B cell (primary cell): ENCODE data around the gene GNA14. TPM values are rescaled to one million over a fixed set of nuclear protein-coding genes. Genes with fewer than 3 reads are reported as not detected.

Source experiments
- ATAC-seq: fragments of 200-7000 bp; cut with Tn5 transposase; one replicate; pipeline ENCODE4 v1.10.0; 2021; ENCODE audit warnings: low read depth, mild to moderate bottlenecking, moderate number of reproducible peaks, moderate library complexity
- CTCF ChIA-PET: fragments of 350-600 bp; sonication (Branson Sonifier 250); formaldehyde crosslinking; loops from one replicate; lab custom pipeline; 2021; ENCODE audit warnings: antibody characterized with exemption, inconsistent platforms; lab: Charles Lee
- POLR2A ChIA-PET: fragments of 350-600 bp; sonication (Branson Sonifier 250); formaldehyde crosslinking; loops from one replicate; lab custom pipeline; 2021; ENCODE audit warnings: antibody characterized with exemption; lab: Charles Lee
- DNase-seq: peaks from one replicate; pipeline ENCODE4 v3.0.0; 2013
- H2AFZ ChIP-seq: 2 replicates; pipeline ENCODE4 v1.6.1; 2012; ENCODE audit warnings: mild to moderate bottlenecking, low read depth, low read length; ENCODE audit not compliant: insufficient read depth, poor library complexity, severe bottlenecking
- H3K27ac ChIP-seq, 2 donors: 1 replicate in 1 of 2; 2 replicates in 1 of 2; pipeline ENCODE4 v1.5.1; 2012 to 2013; ENCODE audit warnings: low read length in 2 of 2, mild to moderate bottlenecking in 2 of 2, moderate library complexity in 1 of 2
- H3K27me3 ChIP-seq, 4 experiments: fragments of 200-600 bp in 1 of 4; sonication (generic) in 1 of 4; replicated peaks in 1 of 4; 1 replicate in 2 of 4; 2 replicates in 2 of 4; pipeline versions ENCODE4 v1.6.1 to v1.7.0; 2013 to 2016; ENCODE audit warnings: low read length in 3 of 4, mild to moderate bottlenecking in 2 of 4, mixed read lengths in 1 of 4, moderate library complexity in 1 of 4; ENCODE audit not compliant: insufficient read depth in 4 of 4, control insufficient read depth in 3 of 4; ENCODE audit errors: control extremely low read depth in 1 of 4
- H3K36me3 ChIP-seq, 2 experiments: replicated peaks in 1 of 2; 1 replicate in 1 of 2; 2 replicates in 1 of 2; pipeline versions ENCODE4 v1.6.1 to v1.7.1; 2013; ENCODE audit warnings: low read length in 1 of 2; ENCODE audit not compliant: insufficient read depth in 2 of 2, control insufficient read depth in 1 of 2; ENCODE audit errors: control extremely low read depth in 1 of 2, extremely low read depth in 1 of 2
- H3K4me1 ChIP-seq, 2 donors: fragments of 200-600 bp in 1 of 2; sonication (generic) in 1 of 2; 1 replicate in 1 of 2; 2 replicates in 1 of 2; pipeline versions ENCODE4 v1.5.1 to v1.6.1; 2013 to 2017; ENCODE audit warnings: low read length in 2 of 2; ENCODE audit not compliant: control insufficient read depth in 2 of 2, insufficient read depth in 2 of 2
- H3K4me2 ChIP-seq: replicated peaks from 2 replicates; pipeline ENCODE3; 2012; ENCODE audit warnings: mild to moderate bottlenecking, low read depth, low read length; ENCODE audit not compliant: poor library complexity, severe bottlenecking
- H3K4me3 ChIP-seq, 5 experiments: fragments of 200-600 bp in 1 of 5; sonication (generic) in 1 of 5; 1 replicate in 3 of 5; 2 replicates in 2 of 5; pipeline versions ENCODE4 v1.5.1 to v1.7.0; 2011 to 2016; ENCODE audit warnings: low read length in 4 of 5, mild to moderate bottlenecking in 4 of 5, low read depth in 2 of 5, control low read depth in 1 of 5, moderate library complexity in 1 of 5; ENCODE audit not compliant: insufficient read depth in 1 of 5; ENCODE audit errors: control extremely low read depth in 1 of 5, extremely low read depth in 1 of 5
- H3K79me2 ChIP-seq: fragments of 200-600 bp; sonication (generic); one replicate; pipeline ENCODE4 v1.6.0; 2016; ENCODE audit warnings: low read length; ENCODE audit not compliant: control insufficient read depth, insufficient read depth
- H3K9ac ChIP-seq: fragments of 200-600 bp; sonication (generic); 2 replicates; pipeline ENCODE4 v1.6.1; 2017; ENCODE audit warnings: mild to moderate bottlenecking, low read length, moderate library complexity
- H3K9me3 ChIP-seq, 3 donors: one replicate each; pipeline versions ENCODE4 v1.6.1 to v1.7.1; 2013; ENCODE audit warnings: low read length in 2 of 3; ENCODE audit not compliant: control insufficient read depth in 2 of 3, insufficient read depth in 1 of 3; ENCODE audit errors: control extremely low read depth in 1 of 3
- H4K20me1 ChIP-seq: 2 replicates; pipeline ENCODE4 v1.6.0; 2012; ENCODE audit warnings: mild to moderate bottlenecking, low read length; ENCODE audit not compliant: insufficient read depth, control insufficient read depth, poor library complexity, severe bottlenecking
- H3K27ac Mint-ChIP-seq: one replicate; pipeline ENCODE4 v1.8.0; 2021; ENCODE audit warnings: mixed read lengths
- H3K27me3 Mint-ChIP-seq: one replicate; pipeline ENCODE4 v1.8.0; 2021; ENCODE audit warnings: mixed read lengths
- H3K4me1 Mint-ChIP-seq: one replicate; pipeline ENCODE4 v1.8.0; 2021; ENCODE audit warnings: mixed read lengths
- H3K4me3 Mint-ChIP-seq: one replicate; pipeline ENCODE4 v1.8.0; 2021; ENCODE audit warnings: mixed read lengths
- H3K9me3 Mint-ChIP-seq: one replicate; pipeline ENCODE4 v1.8.0; 2022; ENCODE audit warnings: mixed read lengths; ENCODE audit not compliant: insufficient read depth
- EZH2 ChIP-seq: IDR thresholded peaks from 2 replicates; pipeline ENCODE4 v1.6.1; 2012; ENCODE audit warnings: borderline replicate concordance, low read depth, mild to moderate bottlenecking, moderate library complexity, low read length; ENCODE audit not compliant: insufficient read depth, poor library complexity, severe bottlenecking
- WGBS: methylation state at CpG from one replicate; pipeline ENCODE4 v1.1.5; 2013; ENCODE audit warnings: missing lambda C conversion rate; ENCODE audit not compliant: insufficient coverage; 5-methylcytosine and 5-hydroxymethylcytosine counted together
- intact Hi-C: fragments of 100-400 bp; cut with micrococcal nuclease; formaldehyde crosslinking; loops from one replicate; pipeline ENCODE4 v1.10.0; 2022
- polyA plus RNA-seq: library from polyadenylated mRNA; depleted of rRNA; stranded (reverse); fragments of >200 nt; gene quantifications from 2 replicates; pipeline ENCODE4 v1.2.3, GENCODE V29; 2012
- total RNA-seq, 2 donors: library from RNA; stranded (reverse); fragments of 120-200 nt in 1 of 2; gene quantifications; 1 replicate in 1 of 2; 2 replicates in 1 of 2; pipeline versions ENCODE4 v1.2.3 to v1.2.4, GENCODE V29; 2013 to 2022
- TF ChIP-seq, protein P1 (sequence below): fragments of 200-600 bp; IDR thresholded peaks from one replicate; pipeline ENCODE4 v1.8.0; 2022; ENCODE audit warnings: antibody characterized with exemption, mild to moderate bottlenecking

GNA14 gene
- total and polyA plus RNA-seq, 2 donors (not counting 1 experiment from before 2014, with no cell fraction given), result not detected

- Mint-ChIP-seq H3K4me3 (no peak overlapping the region), H3K27me3 (peaks cover 17% of the 10 kb centered on the region), H3K4me1 (no peaks in the 10 kb centered on the region), H3K27ac (no peak overlapping the region), H3K9me3 (no peaks in the 10 kb centered on the region)
- Histone ChIP-seq H3K79me2 (no peaks in the 10 kb centered on the region), H3K9ac (no peak overlapping the region), H3K36me3 (no peaks in the 10 kb centered on the region), H4K20me1 (no peaks in the 10 kb centered on the region), H3K4me3 (no peak overlapping the region), H3K4me1 (no peaks in the 10 kb centered on the region), H3K27ac (no peak overlapping the region), H3K9me3 (no peaks in the 10 kb centered on the region), H3K27me3 (peaks cover 0 to 2% (median 0%) of the 10 kb centered on the region in 4 experiments), H3K4me2 (no peak overlapping the region), H2AFZ (no peak overlapping the region)
- ATAC-seq (no peak), DNase-seq (peak; percentile 42)
- CTCF ChIA-PET, result interaction anchor here (1.0 to 3.8 kb wide), 8 partner anchors 8 to 602 kb away, joined by 3 to 13 read pairs (median 4); no protein-coding TSS in a partner anchor
- 73% methylated on average over 20 of the region's 21 CpGs for WGBS
- intact Hi-C loops, result no loop called here
- TF ChIP-seq, protein P1, sequence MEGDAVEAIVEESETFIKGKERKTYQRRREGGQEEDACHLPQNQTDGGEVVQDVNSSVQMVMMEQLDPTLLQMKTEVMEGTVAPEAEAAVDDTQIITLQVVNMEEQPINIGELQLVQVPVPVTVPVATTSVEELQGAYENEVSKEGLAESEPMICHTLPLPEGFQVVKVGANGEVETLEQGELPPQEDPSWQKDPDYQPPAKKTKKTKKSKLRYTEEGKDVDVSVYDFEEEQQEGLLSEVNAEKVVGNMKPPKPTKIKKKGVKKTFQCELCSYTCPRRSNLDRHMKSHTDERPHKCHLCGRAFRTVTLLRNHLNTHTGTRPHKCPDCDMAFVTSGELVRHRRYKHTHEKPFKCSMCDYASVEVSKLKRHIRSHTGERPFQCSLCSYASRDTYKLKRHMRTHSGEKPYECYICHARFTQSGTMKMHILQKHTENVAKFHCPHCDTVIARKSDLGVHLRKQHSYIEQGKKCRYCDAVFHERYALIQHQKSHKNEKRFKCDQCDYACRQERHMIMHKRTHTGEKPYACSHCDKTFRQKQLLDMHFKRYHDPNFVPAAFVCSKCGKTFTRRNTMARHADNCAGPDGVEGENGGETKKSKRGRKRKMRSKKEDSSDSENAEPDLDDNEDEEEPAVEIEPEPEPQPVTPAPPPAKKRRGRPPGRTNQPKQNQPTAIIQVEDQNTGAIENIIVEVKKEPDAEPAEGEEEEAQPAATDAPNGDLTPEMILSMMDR, result peak; percentile 72
- no peak for TF ChIP-seq EZH2
- POLR2A ChIA-PET, result interaction anchor here (0.6 kb wide), 1 partner anchor 267 kb away, joined by 5 read pairs; no protein-coding TSS in a partner anchor
Measured at GRCh38 chr9:77433675-77434445, 214.3 kb downstream of the GNA14 start.

DNA sequence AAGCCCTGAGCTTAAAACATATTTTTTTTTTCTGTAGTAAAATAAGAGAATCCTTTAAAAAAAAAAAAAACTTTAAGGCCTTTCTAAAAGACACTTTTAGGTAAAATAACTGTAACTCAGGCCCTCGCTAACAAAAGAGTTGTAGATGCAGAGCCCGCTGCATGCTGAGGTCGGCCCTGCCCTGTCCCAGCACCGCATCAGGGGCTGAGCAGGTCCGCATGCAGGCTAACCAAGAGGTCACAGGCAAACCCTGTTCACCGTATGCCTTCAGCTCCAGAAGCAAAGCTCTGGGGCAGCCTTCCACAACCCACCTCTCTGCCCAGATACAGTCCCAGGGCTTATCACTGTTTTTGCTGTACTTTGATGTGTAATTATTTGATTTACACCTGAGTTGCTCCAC lies 216.1 kb downstream of the GNA14 start:
- no peak overlapping the region for H2AFZ ChIP-seq
- H3K4me1 ChIP-seq, result no peaks in the 10 kb centered on the region
- H3K9me3 Mint-ChIP-seq, result no peaks in the 10 kb centered on the region
- DNase-seq, result no peak
- no peak for TF ChIP-seq EZH2
- TF ChIP-seq, protein P1, result no peak
- no peak overlapping the region for H3K27ac Mint-ChIP-seq
- no peaks in the 10 kb centered on the region for H3K4me1 Mint-ChIP-seq
- 95% methylated on average over 5 of the region's 6 CpGs for WGBS
- H3K27ac ChIP-seq, result no peak overlapping the region
- no peaks in the 10 kb centered on the region for H4K20me1 ChIP-seq
- no peak overlapping the region for H3K4me3 ChIP-seq
- ATAC-seq, result no peak
- peaks cover 12% of the 10 kb centered on the region for H3K27me3 Mint-ChIP-seq
- CTCF ChIA-PET, result interaction anchor here (0.5 to 3.8 kb wide), 3 partner anchors 8 to 784 kb away, joined by 3 to 11 read pairs (median 5); no protein-coding TSS in a partner anchor
- peaks cover 0 to 2% (median 0%) of the 10 kb centered on the region in 4 experiments for H3K27me3 ChIP-seq
- POLR2A ChIA-PET, result no interaction called here
- intact Hi-C loops, result no loop called here
- no peaks in the 10 kb centered on the region for H3K79me2 ChIP-seq
- no peak overlapping the region for H3K4me3 Mint-ChIP-seq
- no peaks in the 10 kb centered on the region for H3K9me3 ChIP-seq
- H3K4me2 ChIP-seq, result no peak overlapping the region
- no peak overlapping the region for H3K9ac ChIP-seq
- no peaks in the 10 kb centered on the region for H3K36me3 ChIP-seq
